Astrocyte (in vitro differentiated cells and primary cell): Measurements from ENCODE around the gene TESK2. TPM values are rescaled to one million over a fixed set of nuclear protein-coding genes. Genes with fewer than 3 reads are reported as not detected.

Experiments used
- DNase-seq: peaks from one replicate; pipeline ENCODE4 v3.0.0-alpha.2; 2010; ENCODE audit warnings: low read depth
- FAIRE-seq: peaks from 2 replicates; lab custom pipeline; 2011; peaks lifted over from hg19 to GRCh38; lab: Jason Lieb, UNC
- H2AFZ ChIP-seq: 2 replicates; pipeline ENCODE4 v1.6.0; 2012; ENCODE audit warnings: low read depth, low read length, inconsistent platforms
- H3K27ac ChIP-seq: 2 replicates; pipeline ENCODE4 v1.5.1; 2011; ENCODE audit warnings: low read depth, low read length, inconsistent platforms
- H3K27me3 ChIP-seq: 2 replicates; pipeline ENCODE4 v1.6.0; 2011; ENCODE audit warnings: low read length, inconsistent platforms; ENCODE audit not compliant: insufficient read depth
- H3K36me3 ChIP-seq: 2 replicates; pipeline ENCODE4 v1.5.1; 2011; ENCODE audit warnings: low read length, inconsistent platforms; ENCODE audit not compliant: insufficient read depth
- H3K4me1 ChIP-seq: 2 replicates; pipeline ENCODE4 v1.5.1; 2011; ENCODE audit warnings: low read length, inconsistent platforms; ENCODE audit not compliant: insufficient read depth
- H3K4me2 ChIP-seq: 2 replicates; pipeline ENCODE4 v1.6.0; 2012; ENCODE audit warnings: low read length, inconsistent platforms
- H3K4me3 ChIP-seq: 2 replicates; pipeline ENCODE4 v1.5.1; 2011; ENCODE audit warnings: low read depth, mild to moderate bottlenecking, low read length, inconsistent platforms; ENCODE audit not compliant: insufficient read depth
- H3K79me2 ChIP-seq: 2 replicates; pipeline ENCODE4 v1.6.0; 2012; ENCODE audit warnings: mild to moderate bottlenecking, low read length, inconsistent platforms; ENCODE audit not compliant: insufficient read depth
- H3K9ac ChIP-seq: 2 replicates; pipeline ENCODE4 v1.6.0; 2012; ENCODE audit warnings: mild to moderate bottlenecking, low read length, inconsistent platforms
- H3K9me3 ChIP-seq: 2 replicates; pipeline ENCODE4 v1.5.1; 2012; ENCODE audit warnings: low read depth, mild to moderate bottlenecking, low read length, inconsistent platforms; ENCODE audit not compliant: insufficient read depth
- H4K20me1 ChIP-seq: 2 replicates; pipeline ENCODE4 v1.6.0; 2012; ENCODE audit warnings: low read length, inconsistent platforms; ENCODE audit not compliant: insufficient read depth
- H3K27ac Mint-ChIP-seq: one replicate; pipeline ENCODE4 v1.8.0; 2021; ENCODE audit warnings: mild to moderate bottlenecking, mixed read lengths; ENCODE audit not compliant: unreplicated experiment
- H3K27me3 Mint-ChIP-seq: one replicate; pipeline ENCODE4 v1.8.0; 2021; ENCODE audit warnings: low read depth, mixed read lengths; ENCODE audit not compliant: unreplicated experiment
- H3K36me3 Mint-ChIP-seq: one replicate; pipeline ENCODE4 v1.8.0; 2021; ENCODE audit warnings: low read depth, mixed read lengths; ENCODE audit not compliant: unreplicated experiment
- H3K4me1 Mint-ChIP-seq: one replicate; pipeline ENCODE4 v1.8.0; 2021; ENCODE audit warnings: low read depth, mixed read lengths; ENCODE audit not compliant: unreplicated experiment
- H3K4me3 Mint-ChIP-seq: one replicate; pipeline ENCODE4 v1.8.0; 2021; ENCODE audit warnings: mild to moderate bottlenecking, moderate library complexity, mixed read lengths; ENCODE audit not compliant: unreplicated experiment
- H3K9me3 Mint-ChIP-seq: one replicate; pipeline ENCODE4 v1.8.0; 2021; ENCODE audit warnings: mild to moderate bottlenecking, mixed read lengths; ENCODE audit not compliant: unreplicated experiment
- EZH2 ChIP-seq: IDR thresholded peaks from 2 replicates; pipeline ENCODE4 v1.6.1; 2012; ENCODE audit warnings: mild to moderate bottlenecking, low read length, inconsistent platforms; ENCODE audit not compliant: insufficient read depth
- total RNA-seq: library from RNA; stranded (reverse); gene quantifications from 2 replicates; pipeline ENCODE4 v1.2.1, GENCODE V29; 2021
- TF ChIP-seq, protein P1 (sequence below): IDR thresholded peaks from 2 replicates; pipeline ENCODE4 v1.5.1; 2011; ENCODE audit warnings: low read depth, mild to moderate bottlenecking, inconsistent platforms, low read length, moderate library complexity; ENCODE audit not compliant: insufficient read depth

Gene TESK2
- total RNA-seq, 1 donor from 2014 or later, result 1.7 TPM

DNA sequence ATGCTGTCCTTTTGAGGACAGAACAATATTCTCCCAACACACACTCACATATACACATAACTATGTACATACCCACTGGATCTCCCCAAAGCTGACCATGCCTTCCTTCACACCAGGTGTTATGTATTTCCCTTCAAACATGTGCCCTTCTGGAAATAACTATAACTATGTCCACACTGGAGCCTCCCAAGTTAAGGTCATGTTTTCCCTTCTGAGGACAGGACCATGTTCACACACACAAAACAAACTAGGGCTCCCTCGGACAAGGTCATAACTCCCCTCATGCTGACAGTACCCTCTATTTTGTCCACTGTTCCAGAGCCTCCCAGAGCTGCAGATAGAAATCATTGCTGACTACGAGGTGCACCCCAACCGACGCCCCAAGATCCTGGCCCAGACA is 16.9 kb upstream of the TESK2 start:
- H3K4me1 Mint-ChIP-seq, result peaks cover 2% of the 10 kb centered on the region
- Histone ChIP-seq H4K20me1 (peaks cover 49% of the 10 kb centered on the region), H3K36me3 (peaks cover 28% of the 10 kb centered on the region), H3K4me1 (no peaks in the 10 kb centered on the region), H3K27me3 (no peaks in the 10 kb centered on the region), H3K9ac (no peak overlapping the region), H2AFZ (no peak overlapping the region), H3K4me2 (no peak overlapping the region), H3K27ac (no peak overlapping the region), H3K4me3 (no peak overlapping the region), H3K9me3 (no peaks in the 10 kb centered on the region), H3K79me2 (no peaks in the 10 kb centered on the region)
- no peaks in the 10 kb centered on the region for H3K27me3 Mint-ChIP-seq
- H3K27ac Mint-ChIP-seq, result no peak overlapping the region
- no peak for FAIRE-seq
- no peak for TF ChIP-seq EZH2
- H3K9me3 Mint-ChIP-seq, result no peaks in the 10 kb centered on the region
- peaks cover 11% of the 10 kb centered on the region for H3K36me3 Mint-ChIP-seq
- H3K4me3 Mint-ChIP-seq, result no peak overlapping the region
- DNase-seq, result no peak

DNA sequence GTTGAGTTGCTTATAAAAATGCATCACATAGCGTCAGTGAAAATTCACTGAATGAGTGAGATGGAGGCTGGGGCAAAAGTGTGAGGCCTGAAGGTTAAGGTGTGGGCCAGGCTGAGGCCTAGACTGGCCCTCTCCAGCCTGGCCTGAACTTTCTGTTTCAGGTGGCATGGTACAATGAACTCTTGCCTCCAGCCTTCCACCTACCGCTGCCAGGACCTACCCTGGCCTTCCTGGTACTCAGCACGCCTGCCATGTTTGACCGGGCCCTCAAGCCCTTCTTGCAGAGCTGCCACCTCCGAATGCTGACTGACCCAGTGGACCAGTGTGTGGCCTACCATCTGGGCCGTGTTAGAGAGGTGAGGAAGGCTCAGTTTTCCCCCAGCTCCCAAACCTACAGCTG is 16.2 kb upstream of the TESK2 start:
- no peaks in the 10 kb centered on the region for H3K9me3 ChIP-seq
- peaks cover 8% of the 10 kb centered on the region for H3K36me3 Mint-ChIP-seq
- H4K20me1 ChIP-seq, result peaks cover 42% of the 10 kb centered on the region
- no peak overlapping the region for H3K27ac Mint-ChIP-seq
- no peaks in the 10 kb centered on the region for H3K79me2 ChIP-seq
- H3K36me3 ChIP-seq, result peaks cover 23% of the 10 kb centered on the region
- H3K9me3 Mint-ChIP-seq, result no peaks in the 10 kb centered on the region
- H3K4me3 ChIP-seq, result no peak overlapping the region
- no peak for TF ChIP-seq EZH2
- TF ChIP-seq, protein P1, sequence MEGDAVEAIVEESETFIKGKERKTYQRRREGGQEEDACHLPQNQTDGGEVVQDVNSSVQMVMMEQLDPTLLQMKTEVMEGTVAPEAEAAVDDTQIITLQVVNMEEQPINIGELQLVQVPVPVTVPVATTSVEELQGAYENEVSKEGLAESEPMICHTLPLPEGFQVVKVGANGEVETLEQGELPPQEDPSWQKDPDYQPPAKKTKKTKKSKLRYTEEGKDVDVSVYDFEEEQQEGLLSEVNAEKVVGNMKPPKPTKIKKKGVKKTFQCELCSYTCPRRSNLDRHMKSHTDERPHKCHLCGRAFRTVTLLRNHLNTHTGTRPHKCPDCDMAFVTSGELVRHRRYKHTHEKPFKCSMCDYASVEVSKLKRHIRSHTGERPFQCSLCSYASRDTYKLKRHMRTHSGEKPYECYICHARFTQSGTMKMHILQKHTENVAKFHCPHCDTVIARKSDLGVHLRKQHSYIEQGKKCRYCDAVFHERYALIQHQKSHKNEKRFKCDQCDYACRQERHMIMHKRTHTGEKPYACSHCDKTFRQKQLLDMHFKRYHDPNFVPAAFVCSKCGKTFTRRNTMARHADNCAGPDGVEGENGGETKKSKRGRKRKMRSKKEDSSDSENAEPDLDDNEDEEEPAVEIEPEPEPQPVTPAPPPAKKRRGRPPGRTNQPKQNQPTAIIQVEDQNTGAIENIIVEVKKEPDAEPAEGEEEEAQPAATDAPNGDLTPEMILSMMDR, result no peak
- H3K4me2 ChIP-seq, result no peak overlapping the region
- H2AFZ ChIP-seq, result no peak overlapping the region
- H3K27me3 ChIP-seq, result no peaks in the 10 kb centered on the region
- H3K27ac ChIP-seq, result no peak overlapping the region
- FAIRE-seq (no peak), DNase-seq (no peak)
- no peaks in the 10 kb centered on the region for H3K4me1 ChIP-seq
- no peaks in the 10 kb centered on the region for H3K27me3 Mint-ChIP-seq
- H3K9ac ChIP-seq, result no peak overlapping the region
- no peak overlapping the region for H3K4me3 Mint-ChIP-seq
- no peaks in the 10 kb centered on the region for H3K4me1 Mint-ChIP-seq

DNA sequence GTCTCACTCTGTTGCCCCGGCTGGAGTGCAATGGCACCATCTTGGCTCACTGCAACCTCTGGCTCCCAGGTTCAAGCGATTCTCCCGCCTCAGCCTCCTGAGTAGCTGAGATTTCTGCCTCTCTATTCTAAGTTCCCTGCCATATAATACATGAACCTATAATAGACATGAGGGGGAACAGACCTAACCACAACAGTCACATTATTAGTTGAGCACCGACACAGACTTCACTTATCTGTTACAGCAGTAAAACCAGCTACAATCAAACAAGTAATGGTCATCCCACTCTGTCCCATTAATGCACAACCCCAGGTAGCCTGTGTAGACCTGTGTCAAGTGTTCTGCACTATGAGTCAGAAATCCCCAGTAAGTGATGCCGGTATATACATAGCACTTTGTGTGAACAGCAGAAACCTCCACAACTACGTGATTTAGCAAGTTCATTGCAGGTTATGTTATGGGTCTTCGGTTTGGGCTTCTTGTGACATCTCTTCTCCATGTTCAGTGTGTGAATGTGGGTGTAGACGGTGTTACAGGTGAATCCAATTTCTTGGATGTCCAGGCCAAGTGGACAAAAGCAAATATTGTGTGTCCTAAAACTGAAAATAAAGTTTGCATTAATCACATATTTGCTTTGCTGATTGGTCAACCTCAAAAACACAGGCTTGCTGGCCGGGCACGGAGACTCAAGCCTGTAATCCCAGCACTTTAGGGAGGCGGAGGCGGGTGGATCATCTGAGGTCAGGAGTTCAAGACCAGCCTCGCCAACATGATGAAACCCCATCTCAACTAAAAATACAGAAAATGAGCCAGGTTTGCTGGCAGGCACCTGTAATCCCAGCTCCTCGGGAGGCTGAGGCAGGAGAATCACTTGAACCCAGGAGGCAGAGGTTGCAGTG is 12.7 kb upstream of the TESK2 start:
- H3K4me2 ChIP-seq, result no peak overlapping the region

More for the DNA sequence above, 12.7 kb upstream of the TESK2 start:
- DNase-seq, result no peak
- no peaks in the 10 kb centered on the region for H3K9me3 ChIP-seq
- H3K27me3 ChIP-seq, result no peaks in the 10 kb centered on the region
- H4K20me1 ChIP-seq, result peaks cover 14% of the 10 kb centered on the region
- no peaks in the 10 kb centered on the region for H3K4me1 ChIP-seq
- H3K36me3 ChIP-seq, result no peaks in the 10 kb centered on the region
- FAIRE-seq, result no peak
- TF ChIP-seq, protein P1, result no peak
- no peak for TF ChIP-seq EZH2
- no peaks in the 10 kb centered on the region for H3K9me3 Mint-ChIP-seq
- no peak overlapping the region for H2AFZ ChIP-seq
- no peak overlapping the region for H3K4me3 Mint-ChIP-seq
- no peak overlapping the region for H3K9ac ChIP-seq
- H3K79me2 ChIP-seq, result peaks cover 3% of the 10 kb centered on the region
- H3K4me1 Mint-ChIP-seq, result peaks cover 3% of the 10 kb centered on the region
- no peak overlapping the region for H3K27ac Mint-ChIP-seq
- no peak overlapping the region for H3K4me3 ChIP-seq
- H3K27ac ChIP-seq, result no peak overlapping the region
- no peaks in the 10 kb centered on the region for H3K36me3 Mint-ChIP-seq
- H3K27me3 Mint-ChIP-seq, result no peaks in the 10 kb centered on the region
